HCT116 (cell line): ENCODE data around the gene ACER3. TPM values are rescaled to one million over a fixed set of nuclear protein-coding genes. Genes with fewer than 3 reads are reported as not detected.

Experiments
- ATAC-seq: fragments of 200-7000 bp; cut with Tn5 transposase; 2 replicates; pipeline ENCODE4 v1.9.1; 2020; ENCODE audit warnings: mild to moderate bottlenecking, moderate library complexity
- BruUV-seq: library from RNA; stranded (reverse); fragments of 400-500 nt; replicated peaks from 2 replicates; lab custom pipeline; 2021; lab: Mats Ljungman, UMichigan
- CTCF ChIA-PET: fragments of 300-600 bp; sonication (Branson Sonifier 250); formaldehyde crosslinking; loops from one replicate; lab custom pipeline; 2021; ENCODE audit warnings: antibody characterized with exemption; lab: Charles Lee
- POLR2A ChIA-PET: fragments of 300-600, 350-600 bp; sonication (Branson Sonifier 250); formaldehyde crosslinking; loops from one replicate; lab custom pipeline; 2021; ENCODE audit warnings: antibody characterized with exemption; lab: Charles Lee
- RAD21 ChIA-PET, 2 experiments: fragments of 300-600 bp; sonication (Branson Sonifier 250); formaldehyde crosslinking; loops; one replicate each; lab custom pipeline; 2023; ENCODE audit warnings: low total read pairs in 2 of 2; ENCODE audit not compliant: uncharacterized antibody in 2 of 2, unreplicated experiment in 2 of 2, low non-redundant PET in 1 of 2; lab: Charles Lee
- DNase-seq: peaks from one replicate; pipeline ENCODE4 v3.0.0-alpha.2; 2010; ENCODE audit warnings: low read depth, low spot score
- H2AFZ ChIP-seq: fragments of 200-600 bp; shearing (Covaris generic), sonication (generic); 2 replicates; pipeline ENCODE4 v1.6.1; 2017; ENCODE audit warnings: low read depth, mixed run types, mixed read lengths, antibody characterized with exemption, low read length; ENCODE audit not compliant: poor library complexity, severe bottlenecking
- H3K27ac ChIP-seq: 2 replicates; pipeline ENCODE4 v1.5.1; 2012; ENCODE audit warnings: low read depth, low read length
- H3K27me3 ChIP-seq: fragments of 200-600 bp; sonication (generic); 2 replicates; pipeline ENCODE4 v1.6.1; 2016; ENCODE audit warnings: mixed run types, low read length, mixed read lengths; ENCODE audit not compliant: insufficient read depth
- H3K36me3 ChIP-seq, 2 experiments: fragments of 200-500 bp in 1 of 2; fragments of 200-600 bp in 1 of 2; sonication (Bioruptor generic) in 1 of 2; sonication (generic) in 1 of 2; 2 replicates each; pipeline versions ENCODE4 v1.5.1 to v1.6.1; 2014 to 2016; ENCODE audit warnings: low read length in 2 of 2, inconsistent platforms in 1 of 2, mixed read lengths in 1 of 2, mixed run types in 1 of 2; ENCODE audit not compliant: insufficient read depth in 2 of 2, control insufficient read depth in 1 of 2
- H3K4me1 ChIP-seq, 2 experiments: fragments of 200-600 bp in 1 of 2; sonication (generic) in 1 of 2; 2 replicates each; pipeline versions ENCODE4 v1.5.1 to v1.6.1; 2012 to 2017; ENCODE audit warnings: low read length in 2 of 2, inconsistent platforms in 1 of 2, mild to moderate bottlenecking in 1 of 2, mixed read lengths in 1 of 2, mixed run types in 1 of 2, moderate library complexity in 1 of 2; ENCODE audit not compliant: insufficient read depth in 2 of 2, control insufficient read depth in 1 of 2
- H3K4me2 ChIP-seq: fragments of 200-600 bp; sonication (generic); 2 replicates; pipeline ENCODE4 v1.6.1; 2017; ENCODE audit warnings: mixed run types, low read length, mixed read lengths
- H3K4me3 ChIP-seq, 2 experiments: fragments of 200-600 bp in 1 of 2; sonication (generic) in 1 of 2; replicated peaks in 1 of 2; 2 replicates each; pipeline ENCODE4 v1.5.1; 2011 to 2016; ENCODE audit warnings: low read length in 2 of 2, control low read depth in 1 of 2, low read depth in 1 of 2, mild to moderate bottlenecking in 1 of 2, mixed read lengths in 1 of 2, mixed run types in 1 of 2
- H3K79me2 ChIP-seq: fragments of 200-600 bp; sonication (generic); 2 replicates; pipeline ENCODE4 v1.6.1; 2017; ENCODE audit warnings: mild to moderate bottlenecking, mixed run types, low read length, moderate library complexity, mixed read lengths; ENCODE audit not compliant: insufficient read depth
- H3K9ac ChIP-seq: fragments of 200-600 bp; sonication (generic); 2 replicates; pipeline ENCODE4 v1.6.1; 2016; ENCODE audit warnings: low read length, mixed read lengths
- H3K9me2 ChIP-seq: fragments of 200-600 bp; sonication (generic), shearing (Covaris generic); 2 replicates; pipeline ENCODE4 v1.6.1; 2017; ENCODE audit warnings: mixed run types, mild to moderate bottlenecking, moderate library complexity; ENCODE audit not compliant: insufficient read depth
- H3K9me3 ChIP-seq, 2 experiments: fragments of 200-500 bp in 1 of 2; fragments of 200-600 bp in 1 of 2; sonication (Bioruptor generic) in 1 of 2; sonication (generic) in 1 of 2; 2 replicates each; pipeline ENCODE4 v1.6.1; 2014 to 2017; ENCODE audit warnings: low read length in 2 of 2, mixed read lengths in 2 of 2, inconsistent platforms in 1 of 2, low read depth in 1 of 2, mild to moderate bottlenecking in 1 of 2, mixed run types in 1 of 2, moderate library complexity in 1 of 2; ENCODE audit not compliant: control insufficient read depth in 1 of 2, insufficient read depth in 1 of 2
- H4K20me1 ChIP-seq: fragments of 200-600 bp; sonication (generic), shearing (Covaris generic); 2 replicates; pipeline ENCODE4 v1.6.1; 2017; ENCODE audit warnings: mixed run types, mild to moderate bottlenecking, moderate library complexity; ENCODE audit not compliant: insufficient read depth
- CEBPB ChIP-seq: IDR thresholded peaks from 2 replicates; pipeline ENCODE4 v1.6.1; 2012; ENCODE audit warnings: low read depth
- EGR1 ChIP-seq: IDR thresholded peaks from 2 replicates; pipeline ENCODE4 v1.6.1; 2012; ENCODE audit warnings: low read depth
- ELF1 ChIP-seq: IDR thresholded peaks from 2 replicates; pipeline ENCODE4 v1.6.1; 2012; ENCODE audit warnings: low read depth, borderline replicate concordance
- POLR2AphosphoS5 ChIP-seq: IDR thresholded peaks from 2 replicates; pipeline ENCODE4 v1.6.1; 2011; ENCODE audit warnings: mild to moderate bottlenecking, low read depth, low read length, moderate library complexity
- SIN3A ChIP-seq: IDR thresholded peaks from 2 replicates; pipeline ENCODE4 v1.6.1; 2012; ENCODE audit warnings: low read depth
- SP1 ChIP-seq: IDR thresholded peaks from 2 replicates; pipeline ENCODE4 v1.6.1; 2012; ENCODE audit warnings: low read depth
- SRF ChIP-seq: IDR thresholded peaks from 2 replicates; pipeline ENCODE4 v1.6.1; 2012; ENCODE audit warnings: low read depth
- YY1 ChIP-seq: IDR thresholded peaks from 2 replicates; pipeline ENCODE4 v1.6.1; 2011; ENCODE audit warnings: low read length, low read depth, moderate library complexity, mild to moderate bottlenecking; ENCODE audit not compliant: insufficient replicate concordance; ENCODE audit errors: extremely low read depth
- intact Hi-C: fragments of 100-400 bp; cut with micrococcal nuclease; formaldehyde crosslinking; loops from 2 replicates; pipeline ENCODE4 v1.10.0; 2022
- total RNA-seq: library from RNA; stranded (reverse); gene quantifications from one replicate; pipeline ENCODE4 v1.2.1, GENCODE V29; 2021; ENCODE audit not compliant: unreplicated experiment
- TF ChIP-seq, protein P1 (sequence below): IDR thresholded peaks from 2 replicates; pipeline ENCODE4 v1.6.1; 2012; ENCODE audit warnings: low read depth
- TF ChIP-seq, protein P2 (sequence below), 3 experiments: fragments of 200-600 bp in 1 of 3; sonication (generic) in 1 of 3; IDR thresholded peaks in 2 of 3; conservative IDR thresholded peaks in 1 of 3; 2 replicates each; pipeline ENCODE4 v1.5.1; 2012 to 2017; ENCODE audit warnings: low read depth in 2 of 3, low read length in 2 of 3, antibody characterized with exemption in 1 of 3, borderline replicate concordance in 1 of 3, control low read depth in 1 of 3, mild to moderate bottlenecking in 1 of 3, mixed read lengths in 1 of 3, mixed run types in 1 of 3, moderate library complexity in 1 of 3; ENCODE audit not compliant: insufficient read depth in 1 of 3
- TF ChIP-seq, protein P3 (sequence below): IDR thresholded peaks from 2 replicates; pipeline ENCODE4 v1.6.1; 2012

Gene ACER3
- total RNA-seq, 1 experiment from 2014 or later = 19.1 TPM

DNA sequence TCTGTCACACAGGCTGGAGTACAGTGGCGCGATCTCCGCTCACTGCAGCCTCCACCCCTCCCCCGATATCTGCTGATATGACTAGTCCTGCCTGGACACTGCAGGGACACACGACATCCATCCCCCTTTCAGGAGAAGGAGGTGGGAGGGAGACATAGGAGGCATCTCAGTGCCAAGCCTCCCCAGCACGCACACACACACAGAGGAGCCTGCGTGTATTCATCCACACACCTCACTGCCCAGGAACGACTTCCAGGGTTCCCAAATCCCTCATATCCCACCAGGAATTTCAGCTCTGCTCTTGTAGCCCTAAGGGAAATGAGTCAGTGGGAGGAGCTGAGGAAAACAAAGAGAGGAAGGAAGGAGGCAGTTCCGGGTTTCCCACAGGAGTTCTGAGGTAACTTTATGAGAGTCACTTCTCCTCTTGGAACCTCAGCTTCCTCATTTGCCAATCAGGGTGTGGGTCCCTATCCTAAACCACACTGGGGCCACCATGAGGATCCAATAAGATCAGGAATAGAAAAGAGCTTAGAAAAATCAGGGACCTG is 37.2 kb upstream of the ACER3 start (continued):
- peak; percentile 42 for TF ChIP-seq YY1
- peak; percentile 89 for TF ChIP-seq ELF1
- peak; percentile 85 for TF ChIP-seq POLR2AphosphoS5
- TF ChIP-seq, all 23 proteins: peak for 11

DNA sequence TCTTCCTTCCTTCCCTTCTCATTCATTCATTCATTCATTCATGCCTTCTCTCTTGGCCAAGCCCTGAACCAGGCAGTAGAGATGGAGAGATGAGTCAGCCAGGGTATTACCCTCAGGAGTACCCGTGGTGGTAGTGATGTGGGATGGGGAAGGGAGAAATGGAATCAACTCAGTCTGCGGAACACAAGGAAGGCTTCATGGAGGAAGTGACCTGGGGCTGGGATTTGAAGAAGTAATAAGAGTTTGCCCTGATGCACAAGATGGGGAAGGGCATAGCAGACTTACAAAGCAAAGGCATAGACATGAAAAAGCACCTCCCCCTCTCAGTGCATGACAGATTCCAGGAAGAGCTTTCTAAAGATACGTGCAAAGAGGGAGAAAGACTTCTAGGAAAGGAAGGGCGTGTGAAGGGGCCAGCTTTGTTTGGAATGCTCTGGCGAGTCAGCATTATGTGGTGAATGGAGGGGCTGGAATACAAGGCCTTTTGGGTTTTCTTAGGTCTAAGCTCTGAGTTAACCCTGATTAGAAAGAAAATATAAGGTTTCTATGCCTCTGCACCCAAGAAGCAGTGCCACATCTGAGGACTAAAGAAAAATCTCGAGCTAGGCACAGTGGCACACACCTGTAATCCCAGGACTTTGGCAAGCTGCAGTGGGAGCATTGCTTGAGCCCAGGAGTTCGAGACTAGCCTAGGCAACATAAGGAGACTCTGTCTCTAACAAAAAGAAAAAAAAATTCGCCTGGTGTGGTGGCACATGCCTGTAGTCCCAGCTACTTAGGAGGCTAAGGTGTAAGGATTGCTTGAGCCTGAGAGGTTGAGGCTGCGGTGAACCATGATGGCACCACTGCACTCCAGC is 36.4 kb upstream of the ACER3 start:
- BruUV-seq = TSS peak; percentile 86
- peaks cover 18 to 34% of the 10 kb centered on the region in 2 experiments; a peak in 3 of 4 replicates for H3K4me1 ChIP-seq
- no peaks in the 10 kb centered on the region for H4K20me1 ChIP-seq
- H3K4me3 ChIP-seq = peak overlapping the region; percentile 42 to 59
- TF ChIP-seq, protein P1, sequence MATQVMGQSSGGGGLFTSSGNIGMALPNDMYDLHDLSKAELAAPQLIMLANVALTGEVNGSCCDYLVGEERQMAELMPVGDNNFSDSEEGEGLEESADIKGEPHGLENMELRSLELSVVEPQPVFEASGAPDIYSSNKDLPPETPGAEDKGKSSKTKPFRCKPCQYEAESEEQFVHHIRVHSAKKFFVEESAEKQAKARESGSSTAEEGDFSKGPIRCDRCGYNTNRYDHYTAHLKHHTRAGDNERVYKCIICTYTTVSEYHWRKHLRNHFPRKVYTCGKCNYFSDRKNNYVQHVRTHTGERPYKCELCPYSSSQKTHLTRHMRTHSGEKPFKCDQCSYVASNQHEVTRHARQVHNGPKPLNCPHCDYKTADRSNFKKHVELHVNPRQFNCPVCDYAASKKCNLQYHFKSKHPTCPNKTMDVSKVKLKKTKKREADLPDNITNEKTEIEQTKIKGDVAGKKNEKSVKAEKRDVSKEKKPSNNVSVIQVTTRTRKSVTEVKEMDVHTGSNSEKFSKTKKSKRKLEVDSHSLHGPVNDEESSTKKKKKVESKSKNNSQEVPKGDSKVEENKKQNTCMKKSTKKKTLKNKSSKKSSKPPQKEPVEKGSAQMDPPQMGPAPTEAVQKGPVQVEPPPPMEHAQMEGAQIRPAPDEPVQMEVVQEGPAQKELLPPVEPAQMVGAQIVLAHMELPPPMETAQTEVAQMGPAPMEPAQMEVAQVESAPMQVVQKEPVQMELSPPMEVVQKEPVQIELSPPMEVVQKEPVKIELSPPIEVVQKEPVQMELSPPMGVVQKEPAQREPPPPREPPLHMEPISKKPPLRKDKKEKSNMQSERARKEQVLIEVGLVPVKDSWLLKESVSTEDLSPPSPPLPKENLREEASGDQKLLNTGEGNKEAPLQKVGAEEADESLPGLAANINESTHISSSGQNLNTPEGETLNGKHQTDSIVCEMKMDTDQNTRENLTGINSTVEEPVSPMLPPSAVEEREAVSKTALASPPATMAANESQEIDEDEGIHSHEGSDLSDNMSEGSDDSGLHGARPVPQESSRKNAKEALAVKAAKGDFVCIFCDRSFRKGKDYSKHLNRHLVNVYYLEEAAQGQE = no peak
- TF ChIP-seq SRF (no peak), SIN3A (peak; percentile 1; the same call in 1 of the 2 replicates), SP1 (peak; percentile 34), EGR1 (no peak), CEBPB (no peak)
- TF ChIP-seq, protein P2, sequence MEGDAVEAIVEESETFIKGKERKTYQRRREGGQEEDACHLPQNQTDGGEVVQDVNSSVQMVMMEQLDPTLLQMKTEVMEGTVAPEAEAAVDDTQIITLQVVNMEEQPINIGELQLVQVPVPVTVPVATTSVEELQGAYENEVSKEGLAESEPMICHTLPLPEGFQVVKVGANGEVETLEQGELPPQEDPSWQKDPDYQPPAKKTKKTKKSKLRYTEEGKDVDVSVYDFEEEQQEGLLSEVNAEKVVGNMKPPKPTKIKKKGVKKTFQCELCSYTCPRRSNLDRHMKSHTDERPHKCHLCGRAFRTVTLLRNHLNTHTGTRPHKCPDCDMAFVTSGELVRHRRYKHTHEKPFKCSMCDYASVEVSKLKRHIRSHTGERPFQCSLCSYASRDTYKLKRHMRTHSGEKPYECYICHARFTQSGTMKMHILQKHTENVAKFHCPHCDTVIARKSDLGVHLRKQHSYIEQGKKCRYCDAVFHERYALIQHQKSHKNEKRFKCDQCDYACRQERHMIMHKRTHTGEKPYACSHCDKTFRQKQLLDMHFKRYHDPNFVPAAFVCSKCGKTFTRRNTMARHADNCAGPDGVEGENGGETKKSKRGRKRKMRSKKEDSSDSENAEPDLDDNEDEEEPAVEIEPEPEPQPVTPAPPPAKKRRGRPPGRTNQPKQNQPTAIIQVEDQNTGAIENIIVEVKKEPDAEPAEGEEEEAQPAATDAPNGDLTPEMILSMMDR (IDR thresholded peaks at IDR 0.05 in 2 of 3, conservative IDR thresholded peaks at IDR 0.05 in 1 of 3; ENCODE audit: borderline replicate concordance in 1 of 3, insufficient read depth in 1 of 3, low read depth in 2 of 3, low read length in 2 of 3) = no peak
- TF ChIP-seq, protein P3, sequence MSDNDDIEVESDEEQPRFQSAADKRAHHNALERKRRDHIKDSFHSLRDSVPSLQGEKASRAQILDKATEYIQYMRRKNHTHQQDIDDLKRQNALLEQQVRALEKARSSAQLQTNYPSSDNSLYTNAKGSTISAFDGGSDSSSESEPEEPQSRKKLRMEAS = no peak
- no peaks in the 10 kb centered on the region for H3K9me3 ChIP-seq
- H3K9me2 ChIP-seq = no peaks in the 10 kb centered on the region
- H3K4me2 ChIP-seq = peak overlapping the region; percentile 91
- intact Hi-C loops = no loop called here
- peak; percentile 48 for ATAC-seq
- no peaks in the 10 kb centered on the region for H3K79me2 ChIP-seq
- CTCF ChIA-PET = interaction anchor here (1.3 to 1.9 kb wide), 2 partner anchors 17 to 95 kb away, joined by 3 to 11 read pairs; no protein-coding TSS in a partner anchor
- RAD21 ChIA-PET = interaction anchor here in 1 of 2 experiments (1.5 kb wide), 1 partner anchor 15 kb away, joined by 3 read pairs; no protein-coding TSS in a partner anchor
- no peak overlapping the region for H2AFZ ChIP-seq
- H3K27me3 ChIP-seq = no peaks in the 10 kb centered on the region
- DNase-seq = peak; percentile 22
- H3K9ac ChIP-seq = peak overlapping the region; percentile 53
- peak overlapping the region; percentile 55 for H3K27ac ChIP-seq
- POLR2A ChIA-PET = interaction anchor here (0.7 to 1.1 kb wide), 3 partner anchors 28 to 197 kb away, joined by 3 to 5 read pairs (median 3); no protein-coding TSS in a partner anchor
- no peaks in the 10 kb centered on the region for H3K36me3 ChIP-seq
